Stimulated activated memory B cell treated with anti-CD40 and anti-IgM and Interleukin-4, amounts not matched to agents 10 μg/mL and 1 μg/mL and 100 μg/mL, for 72 hours (primary cell): ENCODE results near the gene OTULIN.

Experiments used
- ATAC-seq: fragments of 150-1000 bp; cut with Tn5 transposase; 2 replicates; pipeline ENCODE4 v1.10.0; 2021
- H3K27ac Mint-ChIP-seq: one replicate; pipeline ENCODE4 v1.8.0; 2022; ENCODE audit warnings: mild to moderate bottlenecking, mixed read lengths
- H3K27me3 Mint-ChIP-seq: one replicate; pipeline ENCODE4 v1.8.0; 2022; ENCODE audit warnings: mixed read lengths
- H3K36me3 Mint-ChIP-seq: one replicate; pipeline ENCODE4 v1.8.0; 2022; ENCODE audit warnings: mixed read lengths
- H3K4me1 Mint-ChIP-seq: one replicate; pipeline ENCODE4 v1.8.0; 2022; ENCODE audit warnings: mixed read lengths
- H3K4me3 Mint-ChIP-seq: one replicate; pipeline ENCODE4 v1.8.0; 2022; ENCODE audit warnings: mild to moderate bottlenecking, moderate library complexity, mixed read lengths
- H3K9me3 Mint-ChIP-seq: one replicate; pipeline ENCODE4 v1.8.0; 2022; ENCODE audit warnings: mixed read lengths

Gene OTULIN

DNA sequence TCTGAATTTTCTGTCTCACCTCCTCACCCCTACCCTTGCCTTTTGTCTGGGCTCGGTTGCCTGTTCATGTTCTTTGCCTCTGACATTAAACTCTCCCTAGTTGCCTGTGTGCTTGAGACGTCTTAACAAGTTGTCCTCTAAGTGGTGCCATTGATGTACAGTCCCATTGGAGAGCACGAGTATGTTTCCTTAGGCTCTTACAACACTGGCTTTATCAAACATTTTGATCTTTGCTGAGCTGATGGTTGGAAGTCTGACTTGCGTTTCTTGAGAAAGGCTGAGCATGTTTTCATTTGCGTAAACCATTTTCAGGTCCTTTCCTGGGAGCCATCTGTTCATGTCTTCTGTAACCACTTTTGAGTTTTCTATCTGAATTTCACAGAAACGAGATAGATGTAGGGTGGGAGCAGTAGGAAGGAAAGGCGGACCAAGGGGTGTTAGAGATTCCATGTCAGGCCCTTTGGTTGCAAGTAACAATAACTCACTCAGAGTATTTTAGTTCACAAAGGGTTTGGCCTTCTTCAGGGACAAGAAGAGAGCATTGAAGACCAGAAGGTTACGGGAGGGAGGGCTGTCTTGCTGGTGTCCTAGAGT lies 35.4 kb downstream of the OTULIN start:
- no peak for ATAC-seq
- Mint-ChIP-seq H3K4me1 (peaks cover 9% of the 10 kb centered on the region), H3K36me3 (peaks cover 63% of the 10 kb centered on the region), H3K4me3 (no peak overlapping the region), H3K9me3 (no peaks in the 10 kb centered on the region), H3K27me3 (no peaks in the 10 kb centered on the region), H3K27ac (no peak overlapping the region)

DNA sequence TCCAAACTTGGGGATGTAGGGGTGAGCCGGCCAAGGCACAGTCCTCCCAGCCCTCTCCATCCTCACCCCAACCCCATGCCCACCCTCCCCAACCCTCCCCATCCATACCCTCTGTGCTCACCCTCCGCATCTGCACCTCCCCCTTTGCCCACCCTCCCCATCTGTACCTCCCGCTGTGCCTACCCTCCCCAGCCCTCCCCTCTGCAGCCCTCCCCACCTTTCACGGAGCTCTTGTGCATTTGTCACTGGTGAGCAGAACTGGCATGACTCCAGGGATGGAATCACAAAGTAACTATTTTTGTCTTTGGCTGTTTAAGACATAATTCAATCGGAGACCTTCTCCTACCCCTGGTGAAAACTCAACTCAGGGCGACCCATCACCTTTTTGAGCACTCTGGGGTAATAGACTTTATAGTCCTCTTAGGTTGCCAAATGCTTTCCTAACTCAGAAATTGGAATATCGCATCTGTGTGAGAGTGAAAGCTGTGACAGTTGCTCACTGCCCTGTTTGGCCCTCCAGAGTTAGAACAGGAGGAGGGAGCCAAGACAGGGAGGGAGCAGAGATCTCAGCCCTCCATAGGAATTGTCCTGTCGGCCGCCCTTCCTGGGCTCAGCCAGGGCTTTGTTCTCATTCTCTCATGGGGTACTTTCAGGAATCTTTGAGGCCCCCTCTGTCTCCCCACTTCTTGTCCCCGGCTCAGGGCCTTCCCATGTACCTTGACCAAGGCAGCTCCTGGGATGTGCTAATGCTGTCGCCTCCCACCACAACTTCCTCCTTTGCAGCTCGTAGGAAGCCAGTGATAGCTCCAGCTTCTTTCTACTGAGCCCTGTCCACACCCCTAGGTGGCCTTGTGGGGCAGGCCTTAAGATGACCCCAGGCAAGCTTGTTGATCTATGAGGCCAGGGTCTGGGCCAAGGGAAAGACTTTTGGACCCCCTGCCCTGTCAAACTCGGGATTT lies 36.2 kb downstream of the OTULIN start:
- Mint-ChIP-seq H3K4me3 (no peak overlapping the region), H3K27ac (peak overlapping the region; percentile 71), H3K36me3 (peaks cover 62% of the 10 kb centered on the region), H3K27me3 (no peaks in the 10 kb centered on the region), H3K9me3 (no peaks in the 10 kb centered on the region), H3K4me1 (peaks cover 12% of the 10 kb centered on the region)
- no peak for ATAC-seq

DNA sequence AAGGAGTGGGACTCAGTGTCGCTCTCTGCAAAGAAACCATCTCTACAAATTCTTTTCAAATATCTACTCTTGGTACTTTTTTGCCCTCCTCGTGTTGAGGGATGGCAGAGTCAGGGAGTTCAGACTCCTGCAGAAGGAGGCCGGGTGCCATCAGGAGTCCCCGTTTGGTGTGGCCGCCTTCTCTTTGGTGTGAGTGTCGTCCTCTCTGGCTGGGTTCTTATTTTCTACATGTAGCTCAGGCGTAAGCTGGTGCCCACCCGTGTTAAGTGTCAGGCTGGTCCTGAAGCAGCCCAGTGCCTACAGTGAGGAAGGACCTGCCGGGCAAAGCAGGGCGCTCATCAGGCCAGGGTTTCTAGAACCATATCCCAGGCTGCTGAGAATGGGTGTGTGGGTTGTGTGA lies 37.0 kb downstream of the OTULIN start:
- Mint-ChIP-seq H3K27me3 (no peaks in the 10 kb centered on the region), H3K36me3 (peaks cover 58% of the 10 kb centered on the region), H3K4me1 (peaks cover 20% of the 10 kb centered on the region), H3K27ac (peak overlapping the region; percentile 71), H3K4me3 (no peak overlapping the region), H3K9me3 (no peaks in the 10 kb centered on the region)
- ATAC-seq, result no peak

DNA sequence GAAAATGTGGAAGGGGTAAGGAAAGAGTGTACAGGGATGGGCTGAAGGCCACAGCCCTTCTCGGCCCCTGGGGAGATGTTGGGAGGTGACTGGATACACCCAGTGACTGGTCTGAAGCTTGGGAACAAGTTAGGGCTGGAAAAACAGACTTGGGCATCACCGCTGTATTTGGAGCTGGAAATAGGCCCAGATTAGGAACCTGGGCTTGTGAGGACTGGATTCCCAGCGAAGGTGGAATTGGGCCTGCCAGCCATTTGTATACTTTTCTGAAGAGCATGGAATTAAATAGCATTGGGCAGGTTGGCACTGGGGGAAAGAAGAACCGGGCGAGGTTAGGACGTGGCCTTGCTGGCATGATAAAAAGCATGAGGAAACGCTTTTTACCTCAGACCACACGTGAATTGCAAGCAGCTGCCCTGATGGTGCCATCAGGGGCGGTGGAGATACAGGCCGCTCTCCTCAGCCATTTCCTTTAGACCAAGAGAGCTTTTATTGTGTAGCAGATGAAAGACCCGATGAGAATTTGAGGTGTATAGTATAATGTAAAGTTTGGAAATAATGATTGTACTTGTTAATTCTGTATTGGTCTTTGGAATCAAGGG lies 37.8 kb downstream of the OTULIN start:
- Mint-ChIP-seq H3K36me3 (peaks cover 59% of the 10 kb centered on the region), H3K27ac (peak overlapping the region; percentile 71), H3K27me3 (no peaks in the 10 kb centered on the region), H3K4me3 (no peak overlapping the region), H3K4me1 (peaks cover 25% of the 10 kb centered on the region), H3K9me3 (no peaks in the 10 kb centered on the region)
- ATAC-seq, result no peak

DNA sequence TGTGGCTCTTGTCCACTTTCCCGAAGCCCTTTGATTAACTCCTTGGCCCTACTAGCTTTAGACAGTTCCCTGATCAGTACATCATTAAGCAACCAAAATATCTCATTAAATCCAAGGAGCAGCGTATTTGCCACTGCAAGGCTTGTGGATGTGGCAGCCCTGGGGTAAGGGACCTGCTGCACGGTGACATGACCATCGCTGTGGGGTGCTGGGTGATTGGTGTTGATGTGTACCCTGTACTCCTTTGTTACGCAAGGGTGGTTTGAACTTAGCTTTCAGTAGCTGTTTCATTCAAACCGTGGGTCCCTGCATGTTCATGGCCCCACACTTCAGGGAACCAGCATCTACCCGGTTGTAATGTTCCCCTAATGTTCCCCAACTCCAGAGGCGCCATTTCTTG lies 41.0 kb downstream of the OTULIN start:
- Mint-ChIP-seq H3K4me3 (no peak overlapping the region), H3K4me1 (peaks cover 21% of the 10 kb centered on the region), H3K36me3 (peaks cover 51% of the 10 kb centered on the region), H3K27ac (peak overlapping the region; percentile 89), H3K9me3 (no peaks in the 10 kb centered on the region), H3K27me3 (no peaks in the 10 kb centered on the region)
- no peak for ATAC-seq

DNA sequence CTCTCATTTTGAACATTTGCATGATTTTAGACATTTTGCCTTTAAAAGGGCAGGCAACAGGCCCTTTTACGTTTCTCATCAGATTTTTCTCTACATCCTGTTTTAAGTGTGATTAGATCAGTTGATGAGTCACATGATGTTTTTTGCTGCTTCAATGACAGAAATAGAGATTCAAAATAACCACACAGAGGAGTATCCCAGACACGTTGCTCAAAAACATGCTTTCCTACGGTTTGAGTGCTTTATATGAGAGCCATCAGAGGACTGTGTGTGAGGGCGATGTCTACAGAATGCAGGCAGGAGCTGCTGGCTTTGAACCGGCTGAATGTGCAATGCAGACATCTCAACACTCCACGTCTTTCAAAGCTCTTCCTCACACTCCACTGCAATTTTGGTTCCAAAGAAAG lies 42.1 kb downstream of the OTULIN start:
- peaks cover 16% of the 10 kb centered on the region for H3K4me1 Mint-ChIP-seq
- H3K9me3 Mint-ChIP-seq, result no peaks in the 10 kb centered on the region
- peak; percentile 70 for ATAC-seq
- no peaks in the 10 kb centered on the region for H3K27me3 Mint-ChIP-seq
- H3K27ac Mint-ChIP-seq, result peak overlapping the region; percentile 89
- peaks cover 59% of the 10 kb centered on the region for H3K36me3 Mint-ChIP-seq
- no peak overlapping the region for H3K4me3 Mint-ChIP-seq

DNA sequence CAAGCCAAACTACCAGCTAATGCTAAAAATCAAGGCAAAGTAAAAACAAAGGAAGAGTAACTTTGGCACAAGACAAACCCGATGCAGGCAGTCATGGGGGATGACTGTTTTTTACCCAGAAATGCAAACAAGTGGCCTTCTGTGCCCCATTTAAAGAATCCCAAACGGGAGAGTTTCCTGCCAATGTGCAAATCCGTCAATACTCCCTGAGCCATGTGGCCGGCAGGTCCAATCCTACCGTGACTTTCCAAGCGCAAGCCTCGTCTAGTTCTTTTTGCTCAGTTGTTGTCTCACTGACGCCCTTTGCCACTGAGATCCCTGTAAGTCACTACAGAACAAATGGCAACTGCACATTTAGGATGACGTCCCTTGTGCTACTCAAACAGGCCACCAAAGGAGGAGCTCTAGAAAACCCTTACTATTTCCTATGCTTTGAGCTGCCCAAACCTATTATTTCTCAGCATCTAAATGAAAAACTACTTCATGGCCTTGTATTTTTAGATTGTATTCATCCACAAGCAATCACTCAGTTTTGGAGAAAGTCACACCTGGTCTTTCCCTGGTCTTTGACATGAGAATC lies 43.4 kb downstream of the OTULIN start:
- Mint-ChIP-seq H3K27ac (peak overlapping the region; percentile 89), H3K4me1 (peaks cover 16% of the 10 kb centered on the region), H3K9me3 (no peaks in the 10 kb centered on the region), H3K27me3 (no peaks in the 10 kb centered on the region), H3K36me3 (peaks cover 61% of the 10 kb centered on the region), H3K4me3 (no peak overlapping the region)
- ATAC-seq, result no peak

DNA sequence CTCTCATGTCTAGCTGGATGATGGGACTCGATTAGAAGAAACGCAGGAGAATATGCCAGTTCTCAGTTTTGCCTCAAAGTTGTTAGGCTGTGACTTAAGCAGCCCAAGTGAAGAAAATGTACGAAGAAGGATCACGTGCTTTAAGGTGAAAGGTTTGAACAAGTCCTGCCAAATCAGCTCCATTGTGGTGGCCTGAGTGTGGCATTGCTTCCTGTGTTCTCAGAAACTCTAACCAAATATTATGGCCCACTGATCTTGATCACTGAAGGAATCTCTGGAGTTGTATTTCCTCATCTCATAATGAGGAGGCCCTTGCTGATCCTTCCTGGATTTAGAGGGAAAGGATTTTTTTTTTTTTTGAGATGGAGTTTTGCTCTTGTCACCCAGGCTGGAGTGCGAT lies 44.0 kb downstream of the OTULIN start:
- no peak for ATAC-seq
- H3K27ac Mint-ChIP-seq, result peak overlapping the region; percentile 27
- H3K27me3 Mint-ChIP-seq, result no peaks in the 10 kb centered on the region
- H3K4me1 Mint-ChIP-seq, result peaks cover 16% of the 10 kb centered on the region
- no peaks in the 10 kb centered on the region for H3K9me3 Mint-ChIP-seq
- no peak overlapping the region for H3K4me3 Mint-ChIP-seq
- peaks cover 60% of the 10 kb centered on the region for H3K36me3 Mint-ChIP-seq

DNA sequence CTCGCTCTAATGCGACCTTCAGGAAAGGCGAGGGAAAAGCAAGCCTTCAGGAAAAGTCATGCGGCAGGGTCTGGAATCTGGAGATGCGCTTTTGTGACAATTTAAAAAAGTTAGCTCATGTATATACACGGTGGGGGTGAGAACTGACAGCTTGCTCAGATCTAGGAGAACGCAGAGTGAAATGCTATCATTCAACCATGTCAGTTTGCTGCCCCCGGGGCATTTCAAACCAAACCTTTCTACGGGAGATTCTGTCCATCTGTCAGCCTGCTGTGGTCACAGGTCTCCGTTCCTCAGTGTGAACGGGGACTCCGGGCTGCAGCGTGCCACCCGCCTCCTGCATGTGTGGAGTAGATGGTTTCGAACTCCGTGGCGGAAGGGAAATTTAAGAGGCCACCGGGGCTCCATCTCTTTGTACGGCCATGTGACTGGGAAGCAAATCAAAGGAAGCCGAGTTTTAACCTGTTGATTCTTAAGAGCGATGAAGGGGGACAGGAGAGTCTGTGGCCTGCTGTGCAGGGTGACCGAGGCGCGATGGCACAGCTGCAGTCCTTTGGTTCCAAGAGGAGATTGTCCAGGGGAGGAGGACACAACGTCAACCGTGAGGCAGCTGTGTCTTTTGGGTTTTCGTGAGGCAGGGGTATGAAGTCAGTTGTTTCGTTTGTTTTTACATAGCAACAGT lies 45.9 kb downstream of the OTULIN start:
- no peak for ATAC-seq
- no peak overlapping the region for H3K27ac Mint-ChIP-seq

DNA sequence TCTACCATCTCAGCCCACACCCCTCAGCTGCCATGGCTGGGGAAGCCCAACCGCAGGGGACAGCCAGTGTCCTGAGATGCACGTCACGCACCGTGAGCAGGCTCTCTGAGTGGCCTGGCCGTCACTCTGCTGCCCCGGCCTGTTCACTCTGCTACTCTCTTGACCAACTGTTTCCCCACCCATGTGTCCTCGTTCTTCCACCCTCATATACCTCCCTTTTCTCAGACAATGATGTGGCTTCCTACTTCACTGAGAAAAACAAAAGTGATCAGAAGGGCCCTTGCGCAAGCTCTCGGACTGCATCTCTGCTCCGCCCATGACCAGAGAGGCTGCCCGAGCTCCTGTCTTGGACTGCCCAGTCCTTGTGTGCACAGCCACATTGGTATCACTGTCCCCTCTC lies 47.6 kb downstream of the OTULIN start:
- Mint-ChIP-seq H3K27ac (peak overlapping the region; percentile 7), H3K36me3 (peaks cover 70% of the 10 kb centered on the region), H3K4me3 (no peak overlapping the region), H3K27me3 (no peaks in the 10 kb centered on the region), H3K4me1 (peaks cover 7% of the 10 kb centered on the region), H3K9me3 (no peaks in the 10 kb centered on the region)
- peak; percentile 29 for ATAC-seq

More for the DNA sequence above, 45.9 kb downstream of the OTULIN start:
- Mint-ChIP-seq H3K4me3 (no peak overlapping the region), H3K9me3 (no peaks in the 10 kb centered on the region), H3K4me1 (peaks cover 23% of the 10 kb centered on the region), H3K27me3 (no peaks in the 10 kb centered on the region), H3K36me3 (peaks cover 65% of the 10 kb centered on the region)

DNA sequence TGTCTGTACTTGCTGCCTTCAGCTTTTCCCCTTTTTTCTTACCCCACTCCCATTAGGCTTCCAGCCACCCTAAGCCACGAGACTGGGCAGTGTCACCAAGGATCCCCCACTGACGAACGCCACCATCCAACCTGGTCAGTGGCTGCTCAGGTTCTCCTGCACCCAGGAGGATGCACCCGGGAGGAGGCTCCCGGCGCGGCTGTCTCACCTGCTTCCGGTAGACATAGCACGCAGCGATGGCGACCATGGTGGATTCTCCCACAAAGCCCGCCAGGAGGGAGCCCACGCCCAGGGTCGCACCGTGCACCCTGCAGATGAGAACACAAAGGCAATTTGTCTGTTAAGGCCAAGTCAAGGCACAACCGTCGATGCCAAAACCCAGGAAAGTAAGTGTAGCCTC lies 48.1 kb downstream of the OTULIN start:
- peaks cover 76% of the 10 kb centered on the region for H3K36me3 Mint-ChIP-seq
- no peaks in the 10 kb centered on the region for H3K27me3 Mint-ChIP-seq
- no peak for ATAC-seq
- no peaks in the 10 kb centered on the region for H3K9me3 Mint-ChIP-seq
- H3K4me3 Mint-ChIP-seq, result no peak overlapping the region
- H3K27ac Mint-ChIP-seq, result peak overlapping the region; percentile 7
- H3K4me1 Mint-ChIP-seq, result peaks cover 7% of the 10 kb centered on the region

DNA sequence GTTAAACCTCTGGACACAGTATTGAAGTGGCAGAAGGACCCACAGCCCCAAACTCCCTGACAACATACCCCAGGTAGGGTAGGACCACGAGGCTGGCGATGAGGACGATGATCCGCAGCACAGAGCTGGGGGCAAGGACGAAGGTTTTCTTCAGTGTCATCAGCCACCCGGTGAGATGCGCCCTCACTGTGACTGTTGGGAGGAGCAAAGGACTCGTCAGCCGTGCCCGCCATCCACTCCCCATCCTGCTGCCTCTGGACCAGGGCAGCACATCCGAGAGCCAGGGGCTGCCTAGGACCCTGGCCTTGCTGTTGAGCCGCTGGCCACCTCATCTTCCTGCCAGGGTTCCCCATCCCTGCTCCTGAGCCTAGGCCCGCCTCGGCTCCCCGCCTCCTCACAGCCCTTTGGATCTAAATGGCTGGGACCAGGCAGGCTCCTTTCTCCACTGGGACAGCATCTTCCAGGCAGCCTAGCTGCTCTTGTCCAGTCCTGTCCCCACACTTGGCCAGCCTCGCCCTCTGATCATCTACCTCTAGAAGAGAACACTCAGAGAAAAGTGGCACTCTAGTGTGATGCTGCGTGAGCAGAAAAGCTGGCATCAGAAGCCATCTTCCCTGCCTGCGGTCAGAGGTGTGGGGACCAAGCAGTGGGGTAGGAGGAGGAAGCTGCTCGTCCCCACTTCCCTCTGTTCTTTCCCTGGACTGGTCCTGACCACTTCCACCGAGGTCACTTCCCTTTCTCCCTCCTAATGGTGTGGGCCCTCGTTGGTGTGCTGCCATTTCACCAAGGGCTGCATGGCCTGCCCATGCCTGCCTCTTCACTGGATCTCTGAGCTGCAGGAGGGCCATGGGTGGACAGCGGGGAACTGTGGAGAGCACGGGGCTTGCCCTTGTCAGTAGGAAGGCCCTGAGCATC lies 49.2 kb downstream of the OTULIN start:
- Mint-ChIP-seq H3K4me1 (peaks cover 7% of the 10 kb centered on the region), H3K4me3 (no peak overlapping the region), H3K27me3 (no peaks in the 10 kb centered on the region), H3K27ac (no peak overlapping the region), H3K9me3 (no peaks in the 10 kb centered on the region), H3K36me3 (peaks cover 86% of the 10 kb centered on the region)
- ATAC-seq, result no peak

DNA sequence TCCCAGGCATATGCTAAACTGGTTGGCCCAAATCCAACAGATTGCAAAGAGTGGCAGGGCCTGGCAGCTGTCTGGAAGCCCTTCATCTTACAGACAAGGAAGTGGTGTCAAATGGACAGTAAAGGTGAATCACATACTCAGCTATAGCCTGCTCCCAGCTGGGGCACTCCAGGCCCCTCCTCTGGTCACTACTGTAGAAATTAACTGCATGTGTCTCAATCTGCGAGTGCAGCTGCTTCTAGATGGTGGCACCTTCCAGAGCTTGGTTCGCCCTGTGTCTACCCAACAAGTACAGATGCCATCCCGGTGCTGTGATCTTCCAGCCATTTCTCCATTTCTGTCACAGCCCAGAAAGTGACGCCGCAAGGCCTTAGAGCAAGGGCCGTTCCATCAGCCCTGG lies 50.2 kb downstream of the OTULIN start:
- H3K27ac Mint-ChIP-seq, result no peak overlapping the region
- ATAC-seq, result no peak
- no peak overlapping the region for H3K4me3 Mint-ChIP-seq
- no peaks in the 10 kb centered on the region for H3K27me3 Mint-ChIP-seq
- no peaks in the 10 kb centered on the region for H3K9me3 Mint-ChIP-seq
- H3K36me3 Mint-ChIP-seq, result peaks cover 82% of the 10 kb centered on the region
- H3K4me1 Mint-ChIP-seq, result peaks cover 7% of the 10 kb centered on the region

DNA sequence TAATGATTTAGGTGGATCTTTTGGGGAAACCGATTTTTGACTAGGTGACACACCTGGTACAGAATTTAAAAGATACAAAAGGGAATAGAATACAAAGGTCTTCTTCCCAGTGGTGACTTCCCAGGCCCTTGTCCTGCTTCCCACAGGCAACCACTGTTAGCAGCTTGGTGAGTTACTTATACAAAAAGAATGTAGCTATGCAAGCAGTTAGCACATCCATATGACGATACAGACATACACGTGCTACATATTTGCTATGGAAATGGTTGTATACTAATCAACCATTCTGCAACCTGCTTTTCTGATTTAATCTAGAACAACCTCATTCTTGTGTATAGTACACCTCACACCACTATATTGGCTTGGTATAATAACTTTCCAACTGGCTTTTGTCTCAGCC lies 51.0 kb downstream of the OTULIN start:
- no peak overlapping the region for H3K27ac Mint-ChIP-seq
- no peaks in the 10 kb centered on the region for H3K27me3 Mint-ChIP-seq
- no peaks in the 10 kb centered on the region for H3K9me3 Mint-ChIP-seq
- H3K4me1 Mint-ChIP-seq, result peaks cover 7% of the 10 kb centered on the region
- peaks cover 80% of the 10 kb centered on the region for H3K36me3 Mint-ChIP-seq
- no peak for ATAC-seq
- H3K4me3 Mint-ChIP-seq, result no peak overlapping the region
